Endothelial cell of umbilical vein (primary cell): ENCODE results near the gene PLEKHJ1. TPM values are rescaled to one million over a fixed set of nuclear protein-coding genes. Genes with fewer than 3 reads are reported as not detected.

ENCODE experiments used
- BruUV-seq: library from RNA; stranded (reverse); fragments of 400-500 nt; replicated peaks from 2 replicates; lab custom pipeline; 2021; lab: Mats Ljungman, UMichigan
- CTCF ChIA-PET: fragments of 300-600, 350-600 bp; sonication (Branson Sonifier 250); formaldehyde crosslinking; loops from one replicate; lab custom pipeline; 2021; ENCODE audit warnings: antibody characterized with exemption, inconsistent platforms; lab: Charles Lee
- POLR2A ChIA-PET: fragments of 300-600, 350-600 bp; sonication (Branson Sonifier 250); formaldehyde crosslinking; loops from one replicate; lab custom pipeline; 2021; ENCODE audit warnings: antibody characterized with exemption, inconsistent platforms; lab: Charles Lee
- DNase-seq: peaks from one replicate; pipeline ENCODE4 v3.0.0-alpha.2; 2011; ENCODE audit warnings: low read depth, low spot score
- FAIRE-seq: peaks from 2 replicates; lab custom pipeline; 2011; peaks lifted over from hg19 to GRCh38; lab: Jason Lieb, UNC
- H2AFZ ChIP-seq: 2 replicates; pipeline ENCODE4 v1.6.0; 2012; ENCODE audit warnings: low read depth, low read length, control low read depth, inconsistent platforms
- H3K27ac ChIP-seq: 2 replicates; pipeline ENCODE4 v1.5.1; 2011; ENCODE audit warnings: low read depth, mild to moderate bottlenecking, control low read depth, low read length, moderate library complexity; ENCODE audit not compliant: insufficient read depth
- H3K27me3 ChIP-seq, 2 experiments: 2 replicates each; pipeline versions ENCODE4 v1.6.0 to v1.6.1; 2011; ENCODE audit warnings: low read length in 2 of 2, mixed read lengths in 1 of 2; ENCODE audit not compliant: control insufficient read depth in 2 of 2, insufficient read depth in 2 of 2
- H3K36me3 ChIP-seq, 2 experiments: 2 replicates in 1 of 2; 3 replicates in 1 of 2; pipeline ENCODE4 v1.5.1; 2011; ENCODE audit warnings: low read length in 2 of 2, mild to moderate bottlenecking in 1 of 2, moderate library complexity in 1 of 2; ENCODE audit not compliant: control insufficient read depth in 2 of 2, insufficient read depth in 2 of 2; ENCODE audit errors: extremely low read depth in 1 of 2
- H3K4me1 ChIP-seq: 3 replicates; pipeline ENCODE4 v1.5.1; 2011; ENCODE audit warnings: mild to moderate bottlenecking, low read length; ENCODE audit not compliant: control insufficient read depth, insufficient read depth; ENCODE audit errors: extremely low read depth
- H3K4me2 ChIP-seq: 2 replicates; pipeline ENCODE4 v1.6.1; 2011; ENCODE audit warnings: low read length, control low read depth, mixed read lengths; ENCODE audit not compliant: insufficient read depth
- H3K4me3 ChIP-seq, 3 experiments: fragments of 200-600 bp in 1 of 3; sonication (generic), shearing (Covaris generic) in 1 of 3; replicated peaks in 1 of 3; 2 replicates each; pipeline ENCODE4 v1.5.1; 2011 to 2016; ENCODE audit warnings: control low read depth in 3 of 3, low read length in 3 of 3, mild to moderate bottlenecking in 2 of 3, inconsistent platforms in 1 of 3, low read depth in 1 of 3, moderate library complexity in 1 of 3; ENCODE audit not compliant: insufficient read depth in 1 of 3
- H3K79me2 ChIP-seq: 2 replicates; pipeline ENCODE4 v1.6.0; 2012; ENCODE audit warnings: low read length, inconsistent platforms; ENCODE audit not compliant: control insufficient read depth, insufficient read depth
- H3K9ac ChIP-seq: replicated peaks from 2 replicates; pipeline ENCODE3; 2011; ENCODE audit warnings: low read length, control low read depth; ENCODE audit not compliant: insufficient read depth; ENCODE audit errors: extremely low read depth
- H3K9me1 ChIP-seq: replicated peaks from 3 replicates; pipeline ENCODE4 v1.6.0; 2011; ENCODE audit warnings: mild to moderate bottlenecking, low read length; ENCODE audit not compliant: control insufficient read depth, insufficient read depth; ENCODE audit errors: extremely low read depth
- H3K9me3 ChIP-seq: replicated peaks from 2 replicates; pipeline ENCODE4 v1.5.1; 2012; ENCODE audit warnings: low read length, inconsistent platforms; ENCODE audit not compliant: control insufficient read depth, insufficient read depth
- H4K20me1 ChIP-seq: replicated peaks from 2 replicates; pipeline ENCODE3; 2011; ENCODE audit warnings: mild to moderate bottlenecking, low read length; ENCODE audit not compliant: control insufficient read depth, insufficient read depth; ENCODE audit errors: extremely low read depth
- EZH2 ChIP-seq: IDR thresholded peaks from 2 replicates; pipeline ENCODE4 v1.6.1; 2012; ENCODE audit warnings: borderline replicate concordance, low read depth, mild to moderate bottlenecking, moderate library complexity, low read length, inconsistent platforms; ENCODE audit not compliant: severe bottlenecking
- FOS ChIP-seq: IDR thresholded peaks from 2 replicates; pipeline ENCODE4 v1.6.1; 2011; ENCODE audit warnings: mild to moderate bottlenecking, low read length, moderate library complexity, borderline replicate concordance; ENCODE audit not compliant: insufficient read depth
- GATA2 ChIP-seq: IDR thresholded peaks from 2 replicates; pipeline ENCODE4 v1.7.0; 2011; ENCODE audit warnings: low read depth, mild to moderate bottlenecking, moderate library complexity, mixed read lengths, low read length; ENCODE audit not compliant: insufficient read length, insufficient read depth
- JUN ChIP-seq: IDR thresholded peaks from 2 replicates; pipeline ENCODE4 v1.6.1; 2011; ENCODE audit warnings: borderline replicate concordance, low read depth; ENCODE audit not compliant: insufficient read length, insufficient read depth
- MYC ChIP-seq: IDR thresholded peaks from one replicate; pipeline ENCODE4 v1.6.1; 2011; ENCODE audit warnings: mild to moderate bottlenecking, low read depth, low read length
- POLR2A ChIP-seq: IDR thresholded peaks from 2 replicates; pipeline ENCODE4 v1.6.1; 2012; ENCODE audit warnings: low read depth, mild to moderate bottlenecking, control low read depth, low read length
- POLR2AphosphoS5 ChIP-seq: IDR thresholded peaks from 2 replicates; pipeline ENCODE4 v1.6.1; 2012; ENCODE audit warnings: low read depth, mild to moderate bottlenecking, control low read depth, low read length, moderate library complexity; ENCODE audit not compliant: insufficient read depth
- dilution Hi-C: fragments of 300-500 bp; cut with MboI; formaldehyde crosslinking; loops from one replicate; pipeline ENCODE4 v1.15.0; 2019; ENCODE audit warnings: low sequenced_read_pairs; ENCODE audit not compliant: extremely low pct_ligation_motif_present
- intact Hi-C: fragments of 100-400 bp; cut with micrococcal nuclease; formaldehyde crosslinking; loops from one replicate; pipeline ENCODE4 v1.10.0; 2022
- polyA plus RNA-seq, 4 experiments: library from polyadenylated mRNA; depleted of rRNA in 3 of 4; stranded (reverse) in 3 of 4; unstranded in 1 of 4; fragments of >200 nt; gene quantifications; 2 replicates each; pipeline versions ENCODE4 v1.2.1 to v1.2.3, GENCODE V29; 2011 to 2012; ENCODE audit warnings: missing spikeins in 1 of 4
- total RNA-seq: library from RNA; stranded (reverse); gene quantifications from 2 replicates; pipeline ENCODE4 v1.2.3, GENCODE V29; 2021
- TF ChIP-seq, protein P1 (sequence below): IDR thresholded peaks from 2 replicates; pipeline ENCODE4 v1.6.1; 2011; ENCODE audit not compliant: insufficient read depth, insufficient read length
- TF ChIP-seq, protein P2 (sequence below), 2 donors: IDR thresholded peaks; 1 replicate in 1 of 2; 2 replicates in 1 of 2; pipeline ENCODE4 v1.5.1; 2011; ENCODE audit warnings: low read length in 2 of 2, mild to moderate bottlenecking in 2 of 2, moderate library complexity in 2 of 2, control low read depth in 1 of 2, inconsistent platforms in 1 of 2, low read depth in 1 of 2; ENCODE audit not compliant: insufficient read depth in 1 of 2; ENCODE audit errors: extremely low read depth in 1 of 2

PLEKHJ1 gene
- total and polyA plus RNA-seq, 2 donors (not counting 3 experiments of a cell fraction or from before 2014, with no cell fraction given), result 82.4 to 115 TPM

DNA sequence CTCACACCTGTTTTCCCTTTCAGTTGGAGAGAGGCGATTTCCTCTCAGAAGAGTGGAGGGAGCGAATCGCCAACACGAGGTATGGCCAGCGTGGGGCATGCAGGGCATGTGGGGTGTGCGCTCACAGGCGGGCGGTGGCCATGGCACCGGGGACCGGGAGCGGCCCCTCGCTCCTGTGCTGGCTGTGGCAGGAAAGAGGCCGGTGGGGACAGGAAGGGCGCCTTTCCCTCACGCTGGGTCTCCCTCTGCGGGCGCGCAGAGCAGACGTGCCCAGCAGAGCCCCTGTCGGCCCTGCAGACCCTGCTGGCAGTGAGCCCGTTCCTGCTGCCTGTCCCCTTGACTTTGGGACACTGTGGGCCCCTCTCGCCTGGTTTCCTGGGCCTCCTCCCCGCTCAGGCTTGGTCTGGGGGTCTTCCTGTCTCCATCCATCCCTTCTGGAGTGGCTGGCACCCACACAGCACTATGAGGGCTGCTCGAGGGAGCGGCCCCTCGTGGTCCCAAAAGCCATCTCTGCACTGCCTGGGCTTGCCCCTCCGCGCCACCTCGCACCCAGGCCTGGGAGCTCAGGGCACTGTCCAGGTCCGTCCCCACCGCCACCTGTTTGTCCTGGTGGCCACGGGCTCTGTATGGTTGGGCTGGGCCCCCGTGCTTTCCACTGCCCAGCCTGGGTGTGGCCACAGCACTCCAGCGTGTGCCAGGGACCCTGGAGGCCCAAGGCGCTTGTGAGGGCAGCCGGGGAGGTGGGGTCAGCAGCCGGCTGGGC, 36.1 kb downstream of the PLEKHJ1 start:
- Histone ChIP-seq H3K9me1 (no peaks in the 10 kb centered on the region), H3K27me3 (no peaks in the 10 kb centered on the region), H3K9ac (no peak overlapping the region), H3K27ac (no peak overlapping the region), H3K9me3 (no peaks in the 10 kb centered on the region), H4K20me1 (no peaks in the 10 kb centered on the region), H3K4me1 (no peaks in the 10 kb centered on the region), H3K4me3 (no peak overlapping the region), H3K4me2 (no peak overlapping the region), H3K36me3 (peaks cover 2 to 34% of the 10 kb centered on the region in 2 experiments), H2AFZ (no peak overlapping the region), H3K79me2 (peaks cover 34% of the 10 kb centered on the region)
- CTCF ChIA-PET, result interaction anchor here (1.0 to 1.4 kb wide), 4 partner anchors 8 to 45 kb away, joined by 3 to 13 read pairs (median 5); no protein-coding TSS in a partner anchor
- no TSS peak for BruUV-seq
- DNase-seq (no peak), FAIRE-seq (no peak)
- POLR2A ChIA-PET, result interaction anchor here (0.6 kb wide), 2 partner anchors 23 to 204 kb away, joined by 3 read pairs; no protein-coding TSS in a partner anchor
- no peak for TF ChIP-seq POLR2A
- no peak for TF ChIP-seq JUN
- no peak for TF ChIP-seq POLR2AphosphoS5
- TF ChIP-seq EZH2, result no peak
- no peak for TF ChIP-seq GATA2
- TF ChIP-seq FOS, result no peak
- TF ChIP-seq MYC, result no peak
- TF ChIP-seq, protein P1, sequence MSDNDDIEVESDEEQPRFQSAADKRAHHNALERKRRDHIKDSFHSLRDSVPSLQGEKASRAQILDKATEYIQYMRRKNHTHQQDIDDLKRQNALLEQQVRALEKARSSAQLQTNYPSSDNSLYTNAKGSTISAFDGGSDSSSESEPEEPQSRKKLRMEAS, result no peak
- TF ChIP-seq, protein P2, sequence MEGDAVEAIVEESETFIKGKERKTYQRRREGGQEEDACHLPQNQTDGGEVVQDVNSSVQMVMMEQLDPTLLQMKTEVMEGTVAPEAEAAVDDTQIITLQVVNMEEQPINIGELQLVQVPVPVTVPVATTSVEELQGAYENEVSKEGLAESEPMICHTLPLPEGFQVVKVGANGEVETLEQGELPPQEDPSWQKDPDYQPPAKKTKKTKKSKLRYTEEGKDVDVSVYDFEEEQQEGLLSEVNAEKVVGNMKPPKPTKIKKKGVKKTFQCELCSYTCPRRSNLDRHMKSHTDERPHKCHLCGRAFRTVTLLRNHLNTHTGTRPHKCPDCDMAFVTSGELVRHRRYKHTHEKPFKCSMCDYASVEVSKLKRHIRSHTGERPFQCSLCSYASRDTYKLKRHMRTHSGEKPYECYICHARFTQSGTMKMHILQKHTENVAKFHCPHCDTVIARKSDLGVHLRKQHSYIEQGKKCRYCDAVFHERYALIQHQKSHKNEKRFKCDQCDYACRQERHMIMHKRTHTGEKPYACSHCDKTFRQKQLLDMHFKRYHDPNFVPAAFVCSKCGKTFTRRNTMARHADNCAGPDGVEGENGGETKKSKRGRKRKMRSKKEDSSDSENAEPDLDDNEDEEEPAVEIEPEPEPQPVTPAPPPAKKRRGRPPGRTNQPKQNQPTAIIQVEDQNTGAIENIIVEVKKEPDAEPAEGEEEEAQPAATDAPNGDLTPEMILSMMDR (IDR thresholded peaks at IDR 0.05; ENCODE audit: extremely low read depth in 1 of 2, insufficient read depth in 1 of 2, low read depth in 1 of 2, low read length in 2 of 2), result no peak
- intact Hi-C loops (no loop called here), dilution Hi-C loops (no loop called here)
